ENCODE measurements around the gene RAB26.

- TF ChIP-seq CTCF (IDR thresholded peaks at IDR 0.05) (no peak), POLR2A (IDR thresholded peaks at IDR 0.05) (no peak)
Measured at GRCh38 chr16:2195322-2196161, 47.1 kb downstream of the RAB26 start.

Data from thyroid gland (tissue), 4 donors.